Tibial artery (tissue), 4 donors: Measurements from ENCODE around the gene TMBIM1.

Experiments used
- DNase-seq, 2 donors: peaks; one replicate each; pipeline ENCODE4 v3.0.0-alpha.2; 2019
- H3K27ac ChIP-seq, 2 donors: fragments of 200-600 bp; sonication (generic) in 1 of 2; 1 replicate in 1 of 2; 2 replicates in 1 of 2; pipeline ENCODE4 v1.5.1; 2018 to 2019; ENCODE audit warnings: mild to moderate bottlenecking in 1 of 2
- H3K27me3 ChIP-seq, 2 donors: fragments of 200-600 bp; sonication (generic) in 1 of 2; one replicate each; pipeline versions ENCODE4 v1.5.1 to v1.6.0; 2016 to 2019
- H3K36me3 ChIP-seq, 3 donors: fragments of 200-600 bp; sonication (generic) in 2 of 3; one replicate each; pipeline ENCODE4 v1.5.1; 2016 to 2019; ENCODE audit warnings: mild to moderate bottlenecking in 2 of 3
- H3K4me1 ChIP-seq, 4 donors: fragments of 200-600 bp; sonication (generic) in 2 of 4; 1 replicate in 3 of 4; 2 replicates in 1 of 4; pipeline ENCODE4 v1.5.1; 2016 to 2019
- H3K4me3 ChIP-seq, 2 donors: fragments of 200-600 bp; sonication (generic) in 1 of 2; 1 replicate in 1 of 2; 2 replicates in 1 of 2; pipeline ENCODE4 v1.5.1; 2018 to 2019; ENCODE audit warnings: mild to moderate bottlenecking in 2 of 2
- H3K9me3 ChIP-seq, 3 donors: fragments of 200-600 bp; sonication (generic) in 1 of 3; one replicate each; pipeline ENCODE4 v1.5.1; 2016 to 2019
- CTCF ChIP-seq, 2 experiments: fragments of 200-600 bp in 1 of 2; fragments of 450-650 bp in 1 of 2; IDR thresholded peaks; one replicate each; pipeline ENCODE4 v1.5.1; 2017 to 2019; ENCODE audit warnings: antibody characterized with exemption in 2 of 2, mild to moderate bottlenecking in 1 of 2, moderate library complexity in 1 of 2
- intact Hi-C: fragments of 100-400 bp; cut with DNase I; formaldehyde crosslinking; loops from one replicate; pipeline ENCODE4 v1.15.0; 2023; ENCODE audit warnings: low total_unique reads

TMBIM1 gene

GRCh38 chr2:218262237-218262600 is 30.1 kb downstream of the TMBIM1 start:
- no peak for DNase-seq
- Histone ChIP-seq H3K27me3 (no peaks in the 10 kb centered on the region), H3K4me1 (peaks cover 0 to 47% (median 30%) of the 10 kb centered on the region in 4 donors), H3K27ac (peak overlapping the region; percentile 44 to 52), H3K4me3 (no peak overlapping the region), H3K9me3 (no peaks in the 10 kb centered on the region), H3K36me3 (peaks cover 28 to 52% (median 43%) of the 10 kb centered on the region in 3 donors)
- no peak for TF ChIP-seq CTCF (IDR thresholded peaks at IDR 0.05)
- intact Hi-C loops: loop anchor here (10.0 kb wide), 1 partner anchor 47 kb away; the partner anchor contains the start of gene ARPC2

- no peak for TF ChIP-seq CTCF (IDR thresholded peaks at IDR 0.05)
- intact Hi-C loops: loop anchor here (10.0 kb wide), 1 partner anchor 47 kb away; the partner anchor contains the start of gene ARPC2
- Histone ChIP-seq H3K27ac (peak overlapping the region; percentile 44 to 52), H3K4me3 (no peak overlapping the region), H3K36me3 (peaks cover 22 to 50% (median 40%) of the 10 kb centered on the region in 3 donors), H3K4me1 (peaks cover 0 to 47% (median 30%) of the 10 kb centered on the region in 4 donors), H3K9me3 (no peaks in the 10 kb centered on the region), H3K27me3 (no peaks in the 10 kb centered on the region)
- peak in 1 of 2 donors; percentile 60 for DNase-seq
These were observed 30.7 kb downstream of the TMBIM1 start for GRCh38 chr2:218261423-218262236.

GRCh38 chr2:218260742-218261422 is 31.4 kb downstream of the TMBIM1 start, which contains the start of gene GPBAR1:
Gene GPBAR1 (plus strand): TSS chr2:218261015. CDS start chr2:218262725, 1,710 bp downstream.
- Histone ChIP-seq H3K36me3 (peaks cover 15 to 50% (median 40%) of the 10 kb centered on the region in 3 donors), H3K4me3 (no peak within 1 kb of the TSS), H3K27ac (peak within 1 kb of the TSS; percentile 52 to 62), H3K4me1 (peaks cover 0 to 47% (median 30%) of the 10 kb centered on the region in 4 donors), H3K27me3 (no peaks in the 10 kb centered on the region), H3K9me3 (no peaks in the 10 kb centered on the region)
- DNase-seq: peak; percentile 63 to 81
- no peak for TF ChIP-seq CTCF (IDR thresholded peaks at IDR 0.05)
- intact Hi-C loops: loop anchor here (10.0 kb wide), 1 partner anchor 46 kb away; the partner anchor contains the start of gene ARPC2

GRCh38 chr2:218260166-218260565 is 32.1 kb downstream of the TMBIM1 start:
- H3K4me1 ChIP-seq: peaks cover 0 to 47% (median 30%) of the 10 kb centered on the region in 4 donors
- H3K4me3 ChIP-seq: no peak overlapping the region
- peak overlapping the region; percentile 52 to 62 for H3K27ac ChIP-seq
- TF ChIP-seq CTCF (IDR thresholded peaks at IDR 0.05): no peak
- H3K9me3 ChIP-seq: no peaks in the 10 kb centered on the region
- intact Hi-C loops: loop anchor here (10.0 kb wide), 1 partner anchor 45 kb away; the partner anchor contains the start of gene ARPC2
- no peaks in the 10 kb centered on the region for H3K27me3 ChIP-seq
- peaks cover 15 to 50% (median 40%) of the 10 kb centered on the region in 3 donors for H3K36me3 ChIP-seq
- DNase-seq: no peak

- DNase-seq: peak; percentile 73 to 79
These were observed 33.0 kb downstream of the TMBIM1 start for GRCh38 chr2:218259099-218259961.

More at GRCh38 chr2:218259099-218259961, 33.0 kb downstream of the TMBIM1 start:
- no peaks in the 10 kb centered on the region for H3K27me3 ChIP-seq
- H3K4me1 ChIP-seq: peaks cover 0 to 47% (median 30%) of the 10 kb centered on the region in 4 donors
- H3K4me3 ChIP-seq: no peak overlapping the region
- H3K9me3 ChIP-seq: no peaks in the 10 kb centered on the region
- H3K36me3 ChIP-seq: peaks cover 15 to 50% (median 40%) of the 10 kb centered on the region in 3 donors
- no peak for TF ChIP-seq CTCF (IDR thresholded peaks at IDR 0.05)
- H3K27ac ChIP-seq: peak overlapping the region; percentile 52 to 62
- intact Hi-C loops: loop anchor here (10.0 kb wide), 1 partner anchor 635 kb away; no protein-coding TSS in a partner anchor
